WERI-Rb-1 (cell line): ENCODE data around the gene ELAC1.

Experiments
- DNase-seq: peaks from one replicate; pipeline ENCODE4 v3.0.0-alpha.2; 2020
- H3K27ac ChIP-seq: fragments of 250-450 bp; sonication (Bioruptor Pico); 2 replicates; pipeline ENCODE4 v1.5.1; 2020; ENCODE audit warnings: mild to moderate bottlenecking, moderate library complexity
- H3K27me3 ChIP-seq: fragments of 250-450 bp; sonication (Bioruptor Pico); 2 replicates; pipeline ENCODE4 v1.5.1; 2021; ENCODE audit warnings: mild to moderate bottlenecking, low read depth, moderate library complexity; ENCODE audit not compliant: insufficient read depth, severe bottlenecking
- H3K36me3 ChIP-seq: fragments of 250-450 bp; sonication (Bioruptor Pico); 2 replicates; pipeline ENCODE4 v1.5.1; 2020; ENCODE audit warnings: mild to moderate bottlenecking, moderate library complexity
- H3K4me3 ChIP-seq: 2 replicates; pipeline ENCODE4 v1.5.1; 2011; ENCODE audit warnings: low read depth, mild to moderate bottlenecking, control low read depth, low read length
- H3K9me3 ChIP-seq: fragments of 250-450 bp; sonication (Bioruptor Pico); 2 replicates; pipeline ENCODE4 v1.5.1; 2021; ENCODE audit warnings: mild to moderate bottlenecking, moderate library complexity; ENCODE audit not compliant: severe bottlenecking
- CTCF ChIP-seq: IDR thresholded peaks from 2 replicates; pipeline ENCODE4 v1.5.1; 2011; ENCODE audit warnings: low read depth, mild to moderate bottlenecking, control low read depth, inconsistent platforms, low read length

Gene ELAC1

GRCh38 chr18:51006061-51006818, 38.4 kb downstream of the ELAC1 start:
- no peak for TF ChIP-seq CTCF
- Histone ChIP-seq H3K9me3 (peaks cover 5% of the 10 kb centered on the region), H3K27ac (no peak overlapping the region), H3K4me3 (no peak overlapping the region), H3K36me3 (no peaks in the 10 kb centered on the region), H3K27me3 (no peaks in the 10 kb centered on the region)
- no peak for DNase-seq

GRCh38 chr18:51006948-51007789, 39.3 kb downstream of the ELAC1 start:
- no peak for TF ChIP-seq CTCF
- H3K27ac ChIP-seq, result no peak overlapping the region
- DNase-seq, result no peak

GRCh38 chr18:51007790-51008139, 39.9 kb downstream of the ELAC1 start:
- no peaks in the 10 kb centered on the region for H3K36me3 ChIP-seq
- no peaks in the 10 kb centered on the region for H3K9me3 ChIP-seq
- TF ChIP-seq CTCF, result no peak
- H3K27me3 ChIP-seq, result no peaks in the 10 kb centered on the region
- DNase-seq, result no peak
- H3K4me3 ChIP-seq, result no peak overlapping the region
- H3K27ac ChIP-seq, result no peak overlapping the region

More at GRCh38 chr18:51006948-51007789, 39.3 kb downstream of the ELAC1 start:
- Histone ChIP-seq H3K4me3 (no peak overlapping the region), H3K9me3 (peaks cover 2% of the 10 kb centered on the region), H3K27me3 (no peaks in the 10 kb centered on the region), H3K36me3 (no peaks in the 10 kb centered on the region)

GRCh38 chr18:51009072-51009471, 41.2 kb downstream of the ELAC1 start:
- peak; percentile 36 for DNase-seq
- TF ChIP-seq CTCF, result no peak
- Histone ChIP-seq H3K27ac (no peak overlapping the region), H3K27me3 (no peaks in the 10 kb centered on the region), H3K9me3 (no peaks in the 10 kb centered on the region), H3K36me3 (no peaks in the 10 kb centered on the region), H3K4me3 (no peak overlapping the region)

GRCh38 chr18:51010218-51010617, 42.4 kb downstream of the ELAC1 start:
- no peaks in the 10 kb centered on the region for H3K27me3 ChIP-seq
- H3K36me3 ChIP-seq, result no peaks in the 10 kb centered on the region
- DNase-seq, result no peak
- TF ChIP-seq CTCF, result no peak
- no peak overlapping the region for H3K27ac ChIP-seq
- no peak overlapping the region for H3K4me3 ChIP-seq
- H3K9me3 ChIP-seq, result peaks cover 6% of the 10 kb centered on the region
